ENCODE measurements around the gene SLC6A8. TPM values are rescaled to one million over a fixed set of nuclear protein-coding genes. Genes with fewer than 3 reads are reported as not detected.
A peak's percentile ranks its signal among the peaks of the same experiment; 100 is the strongest.

SLC6A8 gene
- total and polyA plus RNA-seq, 11 donors = 113 to 241 (median 179) TPM

GRCh38 chrX:153726286-153727122 lies 38.8 kb downstream of the SLC6A8 start:
- Histone ChIP-seq H3K27me3 (peaks cover 0 to 6% (median 0%) of the 10 kb centered on the region in 9 donors), H3K4me3 (peak overlapping the region in 9 of 12 donors; percentile 24 to 71 (median 30)), H3K27ac (peak overlapping the region; percentile 65 to 94 (median 90)), H3K9me3 (peaks cover 0 to 10% (median 0%) of the 10 kb centered on the region in 12 donors), H3K4me1 (peaks cover 3 to 56% (median 41%) of the 10 kb centered on the region in 12 donors), H3K36me3 (peaks cover 0 to 20% (median 0%) of the 10 kb centered on the region in 9 donors)
- ATAC-seq (peak; percentile 16 to 41 (median 25)), DNase-seq (peak; percentile 67 to 82 (median 68))
- intact Hi-C loops (cut with DNase I) = loop anchor here in 1 of 10 donors (10.0 kb wide), 1 partner anchor 198 kb away; the partner anchor contains the start of gene ARHGAP4
- WGBS, 4 donors = 5 to 51% (median 26%) methylated on average over 15 to 35 of the region's 35 CpGs
- TF ChIP-seq CTCF (IDR thresholded peaks at IDR 0.05) = no peak
- TF ChIP-seq POLR2A (IDR thresholded peaks at IDR 0.05) = no peak

- intact Hi-C loops (cut with DNase I) = loop anchor here in 1 of 10 donors (10.0 kb wide), 1 partner anchor 197 kb away; the partner anchor contains the start of gene ARHGAP4
- Histone ChIP-seq H3K9me3 (peaks cover 0 to 17% (median 0%) of the 10 kb centered on the region in 12 donors), H3K4me3 (peak overlapping the region in 8 of 12 donors; percentile 24 to 71 (median 31)), H3K36me3 (peaks cover 0 to 15% (median 2%) of the 10 kb centered on the region in 9 donors), H3K27ac (peak overlapping the region; percentile 65 to 94 (median 90)), H3K4me1 (peaks cover 3 to 49% (median 38%) of the 10 kb centered on the region in 12 donors), H3K27me3 (peaks cover 0 to 6% (median 0%) of the 10 kb centered on the region in 9 donors)
- TF ChIP-seq CTCF (IDR thresholded peaks at IDR 0.05) (no peak), POLR2A (IDR thresholded peaks at IDR 0.05) (no peak)
- 22 to 54% (median 37%) methylated on average over 20 to 23 of the region's 23 CpGs for WGBS, 4 donors
- ATAC-seq (peak; percentile 9 to 59 (median 32)), DNase-seq (peak; percentile 58 to 80 (median 73))
Observed at GRCh38 chrX:153727123-153727931, 39.6 kb downstream of the SLC6A8 start.

GRCh38 chrX:153728095-153728494 lies 40.4 kb downstream of the SLC6A8 start:
- peaks cover 0 to 6% (median 0%) of the 10 kb centered on the region in 9 donors for H3K27me3 ChIP-seq
- peak overlapping the region in 7 of 12 donors; percentile 38 to 94 (median 91) for H3K27ac ChIP-seq
- H3K4me3 ChIP-seq = no peak overlapping the region
- peaks cover 0 to 17% (median 0%) of the 10 kb centered on the region in 12 donors for H3K9me3 ChIP-seq
- DNase-seq (no peak), ATAC-seq (no peak)
- H3K36me3 ChIP-seq = peaks cover 0 to 13% (median 0%) of the 10 kb centered on the region in 9 donors
- H3K4me1 ChIP-seq = peaks cover 3 to 42% (median 31%) of the 10 kb centered on the region in 12 donors
- TF ChIP-seq POLR2A (IDR thresholded peaks at IDR 0.05) (no peak), CTCF (IDR thresholded peaks at IDR 0.05) (no peak)
- 77 to 85% (median 79%) methylated on average over 6 of the region's 6 CpGs for WGBS, 4 donors
- intact Hi-C loops (cut with DNase I) = loop anchor here in 1 of 10 donors (10.0 kb wide), 1 partner anchor 197 kb away; the partner anchor contains the start of gene ARHGAP4

Measured in heart left ventricle (tissue), 16 donors.